Stimulated activated CD8-positive, alpha-beta memory T cell treated with anti-CD3 and anti-CD28 coated beads, Interleukin-2, amount 100 ng/mL, for 1 hour (primary cell): Measurements from ENCODE around the gene NOP53.
"Not testable (repeated sequence)": the region's sequence is repeated elsewhere in the genome, so short reads cannot be mapped to it uniquely, and the experiment has no call there.

Experiments used
- DNase-seq, 2 donors: peaks; one replicate each; pipeline ENCODE4 v3.0.0-alpha.2; 2020; ENCODE audit warnings: low read depth in 2 of 2

NOP53 gene

GRCh38 chr19:47718415-47719046, 26.8 kb upstream of the NOP53 start:
- not testable (repeated sequence) for DNase-seq

GRCh38 chr19:47719047-47719859, 26.1 kb upstream of the NOP53 start:
- DNase-seq, result no peak

- no peak for DNase-seq
Observed at GRCh38 chr19:47720669-47721422, 24.5 kb upstream of the NOP53 start.

GRCh38 chr19:47723581-47723940, 21.8 kb upstream of the NOP53 start:
- no peak for DNase-seq

- no peak for DNase-seq
Observed at GRCh38 chr19:47725759-47726401, 19.5 kb upstream of the NOP53 start.

GRCh38 chr19:47726467-47726866, 18.9 kb upstream of the NOP53 start:
- no peak for DNase-seq

GRCh38 chr19:47728295-47728694, 17.1 kb upstream of the NOP53 start:
- not testable (repeated sequence) for DNase-seq

GRCh38 chr19:47729468-47729798, 15.9 kb upstream of the NOP53 start:
- no peak for DNase-seq

GRCh38 chr19:47729799-47730520, 15.4 kb upstream of the NOP53 start:
- no peak for DNase-seq

GRCh38 chr19:47730521-47730889, 14.8 kb upstream of the NOP53 start:
- no peak for DNase-seq

GRCh38 chr19:47730910-47731309, 14.4 kb upstream of the NOP53 start:
- no peak for DNase-seq

GRCh38 chr19:47735131-47735530, 10.2 kb upstream of the NOP53 start:
- no peak for DNase-seq

- DNase-seq, result no peak
Observed at GRCh38 chr19:47740866-47741519, 4.4 kb upstream of the NOP53 start.

GRCh38 chr19:47741544-47742140, 3.7 kb upstream of the NOP53 start:
- DNase-seq, result no peak

- DNase-seq, result no peak
Observed at GRCh38 chr19:47742634-47743033, 2.7 kb upstream of the NOP53 start.

GRCh38 chr19:47746129-47746528, 783 bp downstream of the NOP53 start:
- DNase-seq, result not testable (repeated sequence)

- DNase-seq, result no peak
Observed at GRCh38 chr19:47749326-47749725, 4.0 kb downstream of the NOP53 start.

- no peak for DNase-seq
Observed at GRCh38 chr19:47750752-47751151, 5.4 kb downstream of the NOP53 start.

GRCh38 chr19:47752440-47753211, 7.3 kb downstream of the NOP53 start:
- no peak for DNase-seq
